A549 (cell line): ENCODE results near the gene FAM118B. TPM values are rescaled to one million over a fixed set of nuclear protein-coding genes. Genes with fewer than 3 reads are reported as not detected.

Experiments used
- ATAC-seq, 2 experiments: fragments of 200-7000 bp in 1 of 2; fragments of >200 bp in 1 of 2; cut with Nextera tagmentation in 1 of 2; cut with Tn5 transposase in 1 of 2; 3 replicates each; pipeline versions ENCODE4 v1.8.0 to v1.9.1; 2018 to 2020; ENCODE audit warnings: mild to moderate bottlenecking in 1 of 2, moderate library complexity in 1 of 2
- CTCF ChIA-PET: fragments of 300-600 bp; sonication (Branson Sonifier 250); formaldehyde crosslinking; extraction: SDS; loops from one replicate; lab custom pipeline; 2021; ENCODE audit warnings: antibody characterized with exemption, inconsistent platforms; lab: Yijun Ruan, JAX
- POLR2A ChIA-PET: fragments of 350-600 bp; formaldehyde crosslinking; extraction: SDS; loops from one replicate; lab custom pipeline; 2021; ENCODE audit warnings: antibody characterized with exemption, inconsistent platforms; lab: Yijun Ruan, JAX
- DNase-seq, 2 experiments: peaks; one replicate each; pipeline versions ENCODE4 v3.0.0 to v3.0.0-alpha.2; 2011 to 2016; ENCODE audit warnings: low read depth in 1 of 2, low spot score in 1 of 2
- FAIRE-seq: peaks from 2 replicates; lab custom pipeline; 2011; peaks lifted over from hg19 to GRCh38; lab: Jason Lieb, UNC
- H3K27ac ChIP-seq, 2 experiments: fragments of >200 bp; sonication (Bioruptor Twin); formaldehyde crosslinking; 3 replicates each; pipeline ENCODE4 v1.5.1; 2016 to 2017
- H3K4me1 ChIP-seq: fragments of >200 bp; sonication (Bioruptor Twin); formaldehyde crosslinking; 3 replicates; pipeline ENCODE4 v1.6.1; 2016
- H3K4me2 ChIP-seq: fragments of >200 bp; sonication (Bioruptor Twin); formaldehyde crosslinking; 3 replicates; pipeline ENCODE4 v1.6.1; 2016
- H3K4me3 ChIP-seq: fragments of >200 bp; sonication (Bioruptor Twin); formaldehyde crosslinking; 3 replicates; pipeline ENCODE4 v1.5.1; 2016
- H3K9me3 ChIP-seq: fragments of >200 bp; sonication (Bioruptor Twin); formaldehyde crosslinking; 3 replicates; pipeline ENCODE4 v1.6.1; 2016
- BHLHE40 ChIP-seq: IDR thresholded peaks from 2 replicates; pipeline ENCODE4 v1.6.1; 2012; ENCODE audit warnings: low read depth, low read length, inconsistent platforms
- CBX2 ChIP-seq: fragments of 200-600 bp; sonication (generic); IDR thresholded peaks from 2 replicates; pipeline ENCODE4 v1.6.1; 2016; ENCODE audit warnings: low read depth, mild to moderate bottlenecking, borderline replicate concordance
- CEBPB ChIP-seq, 2 experiments: fragments of >200 bp in 1 of 2; sonication (Bioruptor Twin) in 1 of 2; formaldehyde crosslinking in 1 of 2; IDR thresholded peaks; 2 replicates each; pipeline ENCODE4 v1.6.1; 2012 to 2016
- E2F6 ChIP-seq: IDR thresholded peaks from 2 replicates; pipeline ENCODE4 v1.6.1; 2012; ENCODE audit warnings: low read depth, borderline replicate concordance
- ELK1 ChIP-seq: fragments of 150-350 bp; IDR thresholded peaks from 2 replicates; pipeline ENCODE4 v1.6.1; 2014; ENCODE audit warnings: low read depth, mild to moderate bottlenecking, low read length
- HMGXB4 ChIP-seq: fragments of 250-450 bp; sonication (Bioruptor Pico); IDR thresholded peaks from 2 replicates; pipeline ENCODE4 v1.5.0; 2021; ENCODE audit warnings: mild to moderate bottlenecking, moderate library complexity, borderline replicate concordance
- HOXA7 ChIP-seq: fragments of 250-450 bp; sonication (Bioruptor Pico); IDR thresholded peaks from 2 replicates; pipeline ENCODE4 v1.5.0; 2020; ENCODE audit warnings: mild to moderate bottlenecking, moderate library complexity
- JUNB ChIP-seq: fragments of >200 bp; sonication (Bioruptor Twin); formaldehyde crosslinking; IDR thresholded peaks from 2 replicates; pipeline ENCODE4 v1.6.1; 2016
- MAX ChIP-seq: IDR thresholded peaks from 2 replicates; pipeline ENCODE4 v1.6.1; 2012
- MAZ ChIP-seq: fragments of 150-350 bp; IDR thresholded peaks from 2 replicates; pipeline ENCODE4 v1.6.1; 2014; ENCODE audit warnings: antibody characterized with exemption, low read depth, low read length, borderline replicate concordance
- NPAS2 ChIP-seq: fragments of 250-450 bp; sonication (Bioruptor Pico); IDR thresholded peaks from 2 replicates; pipeline ENCODE4 v1.8.0; 2022; ENCODE audit warnings: mild to moderate bottlenecking, moderate library complexity, borderline replicate concordance
- POLR2A ChIP-seq: IDR thresholded peaks from 2 replicates; pipeline ENCODE4 v1.6.1; 2012; ENCODE audit warnings: mild to moderate bottlenecking, low read length
- RAD21 ChIP-seq, 2 experiments: fragments of >200 bp in 1 of 2; sonication (Bioruptor Twin) in 1 of 2; formaldehyde crosslinking in 1 of 2; IDR thresholded peaks in 1 of 2; conservative IDR thresholded peaks in 1 of 2; 2 replicates in 1 of 2; 3 replicates in 1 of 2; pipeline ENCODE4 v1.6.1; 2012 to 2018; ENCODE audit warnings: inconsistent platforms in 1 of 2
- USF2 ChIP-seq: fragments of 450-650 bp; IDR thresholded peaks from 2 replicates; pipeline ENCODE4 v1.6.1; 2014; ENCODE audit warnings: antibody characterized with exemption
- ZC3H11A ChIP-seq: fragments of 450-650 bp; IDR thresholded peaks from 2 replicates; pipeline ENCODE4 v1.6.1; 2014; ENCODE audit warnings: antibody characterized with exemption, mild to moderate bottlenecking
- ZNF302 ChIP-seq: fragments of 250-450 bp; sonication (Bioruptor Pico); IDR thresholded peaks from 2 replicates; pipeline ENCODE4 v1.9.0; 2021; ENCODE audit warnings: inconsistent platforms, mild to moderate bottlenecking, moderate library complexity
- WGBS: methylation state at CpG from one replicate; pipeline ENCODE4 v1.1.6; 2017; ENCODE audit errors: missing lambda C conversion rate; 5-methylcytosine and 5-hydroxymethylcytosine counted together
- polyA plus RNA-seq, 4 experiments: library from polyadenylated mRNA; depleted of rRNA in 3 of 4; stranded (reverse); fragments of >200 nt; fragmentation: RNase III in 1 of 4; extraction: RNeasy Plus Mini Kit Qiagen cat#74134 plus additional on column Dnase treatment in 1 of 4; gene quantifications; 2 replicates in 3 of 4; 3 replicates in 1 of 4; pipeline ENCODE4 v1.2.3, GENCODE V29; 2011 to 2017

FAM118B gene
- polyA plus RNA-seq, 2 of the 4 experiments (the other 2 are of a cell fraction), result 14.9 to 23.9 TPM

- no peak for TF ChIP-seq ELK1
- no peak for TF ChIP-seq HOXA7
- TF ChIP-seq ZC3H11A, result no peak
- TF ChIP-seq, all 56 proteins: peak for 0
Measured at GRCh38 chr11:126262216-126262615, 50.6 kb downstream of the FAM118B start (continued).

GRCh38 chr11:126263489-126263888 is 51.9 kb downstream of the FAM118B start:
- no peak overlapping the region for H3K4me2 ChIP-seq
- ChIA-PET POLR2A (no interaction called here), CTCF (no interaction called here)
- FAIRE-seq (no peak), ATAC-seq (no peak), DNase-seq (no peak)
- TF ChIP-seq CBX2, result no peak
- TF ChIP-seq JUNB, result no peak
- TF ChIP-seq MAZ, result no peak
- no peak for TF ChIP-seq CEBPB (IDR thresholded peaks at IDR 0.05)
- no peak for TF ChIP-seq ZNF302 (CRISPR knock-in tag)
- TF ChIP-seq ELK1, result no peak
- no peak for TF ChIP-seq MAX
- no peak for TF ChIP-seq E2F6
- no peak for TF ChIP-seq USF2
- H3K4me1 ChIP-seq, result peaks cover 6% of the 10 kb centered on the region; the same call in 1 of the 3 replicates
- no peak overlapping the region for H3K4me3 ChIP-seq
- no peak overlapping the region for H3K27ac ChIP-seq
- no peaks in the 10 kb centered on the region for H3K9me3 ChIP-seq
- 91% methylated on average over 5 of the region's 6 CpGs for WGBS

- no peak for ATAC-seq
- no peak overlapping the region for H3K27ac ChIP-seq
- no peaks in the 10 kb centered on the region for H3K9me3 ChIP-seq
- no peak overlapping the region for H3K4me3 ChIP-seq
- CTCF ChIA-PET, result no interaction called here
- peak; percentile 8 to 42 for DNase-seq
- TF ChIP-seq BHLHE40 (no peak), JUNB (no peak)
- no peak overlapping the region for H3K4me2 ChIP-seq
- POLR2A ChIA-PET, result no interaction called here
- no peak for FAIRE-seq
- WGBS, result 80% methylated on average over 8 of the region's 8 CpGs
- H3K4me1 ChIP-seq, result peaks cover 14% of the 10 kb centered on the region; the same call in 2 of the 3 replicates
Measured at GRCh38 chr11:126265811-126266210, 54.2 kb downstream of the FAM118B start.

GRCh38 chr11:126267650-126268049 is 56.1 kb downstream of the FAM118B start:
- H3K27ac ChIP-seq, result peak overlapping the region; percentile 95 to 97
- CTCF ChIA-PET, result interaction anchor here (1.1 kb wide), 1 partner anchor 26 kb away, joined by 3 read pairs; no protein-coding TSS in a partner anchor
- DNase-seq (no peak), ATAC-seq (no peak)
- no peaks in the 10 kb centered on the region for H3K9me3 ChIP-seq
- H3K4me3 ChIP-seq, result peak overlapping the region; percentile 71
- H3K4me1 ChIP-seq, result peaks cover 14% of the 10 kb centered on the region; the same call in 2 of the 3 replicates
- no peak for TF ChIP-seq JUNB
- no peak for TF ChIP-seq POLR2A
- TF ChIP-seq HMGXB4 (CRISPR knock-in tag), result no peak
- no peak for TF ChIP-seq RAD21 (conservative IDR thresholded peaks at IDR 0.05 in 1 of 2, IDR thresholded peaks at IDR 0.05 in 1 of 2)
- no peak for TF ChIP-seq NPAS2 (CRISPR knock-in tag)
- TF ChIP-seq, all 56 proteins: peak for 0
- WGBS, result 52% methylated on average over 6 of the region's 6 CpGs
- POLR2A ChIA-PET, result no interaction called here
- H3K4me2 ChIP-seq, result peak overlapping the region; percentile 79
- FAIRE-seq, result no peak
